ENCODE data around the gene KCNC3. TPM values are rescaled to one million over a fixed set of nuclear protein-coding genes. Genes with fewer than 3 reads are reported as not detected.

The KCNC3 gene
- polyA plus RNA-seq, 3 donors, result 36.0 to 77.5 (median 66.7) TPM

DNA sequence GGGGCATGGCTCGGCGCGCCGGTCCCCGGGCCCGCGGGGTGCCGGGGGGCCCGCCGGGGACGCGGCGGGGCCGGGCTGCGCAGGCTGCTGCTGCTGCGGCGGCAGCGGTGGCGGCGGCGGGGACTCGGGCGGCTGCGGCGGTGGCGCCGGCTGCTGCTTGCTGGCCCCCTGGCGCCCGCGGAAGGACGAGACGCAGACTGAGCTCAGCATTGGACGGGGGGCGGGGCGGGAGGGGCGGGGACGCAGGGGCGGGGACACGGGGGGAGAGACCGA lies 368 bp downstream of the KCNC3 start:
- no peak for DNase-seq

- no peak for DNase-seq
Observed at GRCh38 chr19:50328224-50328872, 829 bp downstream of the KCNC3 start.

- DNase-seq, result no peak
Observed at GRCh38 chr19:50327461-50328223, 1.5 kb downstream of the KCNC3 start.

DNA sequence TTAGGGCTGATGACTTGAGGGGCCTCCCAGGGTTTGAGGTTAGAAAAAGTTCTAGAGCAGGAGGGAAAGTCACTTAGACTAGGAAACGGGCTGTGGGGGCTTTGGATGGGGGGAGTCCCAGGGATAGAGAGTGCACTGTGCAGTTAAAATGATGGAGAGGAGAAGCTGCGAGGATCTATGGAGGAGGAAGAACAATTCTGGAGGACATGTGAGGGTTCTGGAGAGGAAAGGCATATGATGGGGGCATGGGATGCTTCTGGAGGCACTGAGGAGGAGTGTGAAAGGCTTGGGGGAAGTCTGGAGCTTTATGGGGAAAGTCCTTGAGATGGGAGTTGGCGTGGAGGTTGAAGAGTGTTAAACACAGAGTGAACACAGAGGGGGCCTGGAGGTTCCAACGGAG lies 2.2 kb downstream of the KCNC3 start:
- no peak for DNase-seq

DNA sequence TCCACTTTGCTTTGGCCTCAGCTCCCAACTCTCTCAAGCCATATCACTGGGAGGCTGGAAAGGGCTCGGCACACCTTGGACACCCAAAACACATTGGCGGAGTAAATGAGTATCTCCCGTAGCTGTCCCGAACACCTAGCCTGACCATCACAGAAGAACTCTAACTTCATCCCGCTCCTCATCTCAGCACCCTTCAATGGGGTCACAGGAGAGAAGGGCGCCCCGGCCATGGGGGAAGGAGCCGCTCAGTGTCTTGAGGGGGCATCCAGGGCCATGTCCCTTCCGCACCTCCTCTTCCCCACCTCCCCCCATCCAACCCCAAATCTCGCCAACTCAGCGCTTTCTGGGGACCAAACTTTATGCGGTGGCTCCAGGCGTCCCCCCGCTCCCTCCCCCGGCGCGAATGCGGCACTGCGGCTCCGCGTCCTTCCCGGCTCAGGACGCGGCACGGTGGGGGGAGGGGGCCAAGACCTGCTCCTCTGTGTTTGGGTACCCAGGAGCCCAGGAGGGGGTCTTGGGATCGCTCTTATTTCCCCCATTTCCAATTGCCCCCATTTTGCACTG lies 3.0 kb downstream of the KCNC3 start:
- DNase-seq, result no peak

DNA sequence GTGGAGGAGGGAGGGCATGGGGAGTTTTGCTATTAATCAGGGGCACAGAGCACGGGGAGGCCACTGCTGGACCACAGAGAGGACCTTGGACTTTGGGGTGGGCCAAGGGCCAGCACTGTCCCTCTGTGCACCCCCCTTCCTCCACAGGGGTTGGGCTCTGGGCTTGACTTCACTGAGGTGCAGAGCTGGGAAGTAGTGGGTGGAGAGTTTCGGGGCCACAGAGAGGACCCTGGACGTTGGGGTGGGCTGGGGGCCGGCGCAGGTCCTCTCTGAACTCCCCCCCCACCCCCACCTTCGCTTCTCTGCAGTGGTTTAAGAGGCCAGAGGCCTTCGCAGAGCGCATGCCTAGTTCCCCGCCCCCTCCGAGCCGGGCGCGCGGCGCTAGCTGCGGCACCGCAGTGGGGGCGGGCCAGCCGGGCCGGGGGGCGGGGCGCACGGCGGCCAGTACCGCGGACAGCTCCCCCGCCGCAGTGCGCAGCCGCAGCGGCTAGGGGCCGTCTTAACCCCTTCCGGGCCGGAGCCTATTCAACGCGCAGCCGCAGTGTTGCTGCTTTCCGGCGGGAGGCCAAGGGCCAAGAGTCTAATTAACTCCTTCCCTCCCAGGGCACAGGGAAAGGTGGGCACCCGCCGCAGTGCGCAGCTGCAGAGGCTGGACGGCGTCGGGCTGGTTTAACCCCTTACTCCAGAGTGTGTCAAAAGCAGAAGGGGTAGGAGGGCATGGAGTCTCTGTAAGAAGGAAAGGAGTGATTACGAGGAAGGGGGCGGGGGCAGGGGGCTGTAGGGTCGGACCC lies 3.7 kb downstream of the KCNC3 start:
- peak; percentile 67 for DNase-seq

DNA sequence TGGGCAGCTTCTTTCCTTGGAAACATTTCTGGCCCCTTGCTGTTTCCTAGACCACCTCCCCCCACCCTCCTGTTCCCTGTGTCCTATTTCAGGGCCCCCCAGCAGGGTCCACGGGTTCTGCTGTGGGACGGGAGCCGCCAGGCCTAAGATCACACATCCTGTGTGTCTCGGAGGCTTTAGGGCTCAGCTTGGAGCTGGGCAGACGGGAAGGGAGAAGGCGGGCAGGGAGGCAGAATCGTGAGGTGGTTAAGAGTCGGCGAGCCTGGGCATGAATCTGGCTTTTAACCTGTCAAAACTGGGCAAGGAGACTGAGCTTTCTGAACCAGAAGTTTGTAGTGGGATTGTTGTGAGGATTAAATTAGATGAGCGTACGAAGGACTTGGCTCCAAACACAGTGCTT lies 4.8 kb downstream of the KCNC3 start:
- no peak for DNase-seq

DNA sequence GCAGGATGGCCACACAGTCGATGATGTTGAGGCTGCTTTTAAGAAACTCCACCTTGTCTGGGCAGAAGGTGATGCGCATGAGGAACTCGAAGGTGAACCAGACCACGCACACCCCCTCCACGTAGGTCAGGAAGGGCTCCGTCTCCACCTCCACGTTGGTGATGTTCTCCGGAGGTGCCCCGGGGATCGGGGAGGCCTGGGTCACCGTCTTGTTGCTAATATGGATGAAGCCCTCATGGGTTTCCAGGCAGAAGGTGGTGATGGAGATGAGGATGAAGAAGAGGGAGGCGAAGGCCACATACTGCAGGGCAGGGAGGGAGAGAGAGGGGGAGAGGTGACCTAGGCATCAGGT lies 5.4 kb downstream of the KCNC3 start:
- DNase-seq, result no peak

GRCh38 chr19:50322931-50323781 lies 6.0 kb downstream of the KCNC3 start:
- DNase-seq, result no peak

DNA sequence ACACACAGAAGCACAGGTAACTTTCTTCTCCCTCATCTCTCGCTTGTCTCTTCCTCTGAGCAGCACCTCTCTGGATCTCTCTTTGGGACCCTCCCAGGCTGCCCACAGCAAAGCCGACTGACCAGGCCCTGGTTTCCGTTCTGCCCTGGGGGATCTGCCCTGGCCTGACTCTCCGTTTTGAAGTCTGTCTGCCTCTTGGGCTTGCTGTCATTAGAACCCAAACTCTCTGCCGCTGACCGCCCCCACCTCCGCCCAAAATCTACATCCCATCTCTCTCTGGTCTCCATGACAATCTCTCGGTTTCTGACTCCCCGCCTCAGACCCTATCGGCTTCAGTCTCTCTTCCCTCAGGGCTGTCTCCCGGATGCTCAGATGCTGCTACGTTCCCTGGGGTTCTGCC lies 6.9 kb downstream of the KCNC3 start:
- no peak for DNase-seq

- DNase-seq, result no peak
Observed at GRCh38 chr19:50321831-50322230, 7.3 kb downstream of the KCNC3 start.

- no peak for DNase-seq
Observed at GRCh38 chr19:50320596-50320995, 8.6 kb downstream of the KCNC3 start.

DNA sequence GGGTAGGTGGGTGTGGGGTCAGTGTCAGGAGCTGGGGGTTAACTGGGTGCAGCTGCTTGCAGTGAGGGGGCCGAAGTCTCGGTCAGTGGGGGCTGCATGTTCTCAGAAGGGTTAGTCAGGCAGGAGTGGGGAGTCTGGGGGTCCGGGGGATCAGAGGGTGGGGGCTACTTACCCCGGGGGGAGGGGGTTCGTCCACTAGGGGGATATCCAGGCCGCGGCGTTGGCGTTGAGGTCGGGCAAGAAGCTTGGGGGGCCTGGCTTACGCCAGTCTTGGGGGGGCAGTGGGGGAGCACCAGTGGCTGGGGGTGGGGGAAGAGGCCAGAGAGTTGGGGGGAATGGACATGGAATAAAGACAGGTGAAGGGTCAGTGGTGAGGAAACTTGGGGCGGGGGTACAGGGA lies 9.1 kb downstream of the KCNC3 start:
- DNase-seq, result no peak

- no peak for DNase-seq
Observed at GRCh38 chr19:50319156-50319555, 10.0 kb downstream of the KCNC3 start.

- no peak for DNase-seq
Observed at GRCh38 chr19:50318438-50318837, 10.7 kb downstream of the KCNC3 start.

- DNase-seq, result no peak
Observed at GRCh38 chr19:50317115-50317514, 12.1 kb downstream of the KCNC3 start.

- DNase-seq, result no peak
Observed at GRCh38 chr19:50315773-50316448, 13.3 kb downstream of the KCNC3 start.

DNA sequence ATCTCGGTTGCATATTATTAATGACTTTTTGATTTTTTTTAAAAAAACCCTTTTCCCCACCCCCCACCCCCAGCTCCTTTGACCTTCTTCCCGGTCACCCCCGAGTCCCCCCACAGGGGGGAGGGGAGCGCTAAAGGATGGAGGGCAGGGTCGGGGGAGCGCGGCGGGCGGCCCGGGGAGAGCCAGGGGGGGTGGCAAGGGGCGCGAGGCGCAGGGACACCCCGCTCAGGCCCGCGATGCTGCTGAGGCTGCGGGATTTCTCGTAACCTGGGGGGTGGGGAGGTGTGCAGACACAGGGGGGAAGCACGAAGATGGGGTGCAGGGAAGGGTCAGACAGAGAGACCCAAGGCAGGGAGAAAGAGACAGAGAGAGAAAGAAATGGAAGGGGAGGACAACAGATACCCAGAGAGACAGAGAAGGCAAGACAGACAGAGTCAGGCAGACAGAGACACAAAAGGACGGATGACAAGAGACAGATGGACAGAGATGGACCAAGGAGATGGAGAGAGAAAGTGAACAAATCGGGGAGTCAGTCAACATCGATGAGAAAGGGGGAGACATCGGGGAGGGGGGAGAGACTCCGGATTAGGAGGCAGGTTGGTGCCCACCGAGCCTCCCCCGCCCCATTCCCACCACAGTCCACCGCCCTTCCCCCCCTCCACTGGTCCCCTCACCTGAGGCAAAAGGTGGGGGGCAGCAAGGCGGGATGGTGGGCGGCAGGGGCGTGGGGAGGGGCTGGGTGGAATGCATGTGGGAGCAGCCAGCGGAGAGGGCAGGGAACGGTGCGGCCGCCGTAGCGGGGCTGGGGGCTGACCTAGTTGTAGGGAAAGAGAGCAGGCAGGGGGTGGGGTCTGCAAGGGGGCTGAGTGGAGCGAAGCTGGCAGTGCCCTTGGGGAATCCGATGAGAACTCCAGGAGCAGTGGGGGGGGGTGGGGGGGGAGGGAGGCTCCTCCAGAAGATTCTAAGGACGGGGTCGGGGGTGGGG lies 14.2 kb downstream of the KCNC3 start:
- DNase-seq, result no peak

DNA sequence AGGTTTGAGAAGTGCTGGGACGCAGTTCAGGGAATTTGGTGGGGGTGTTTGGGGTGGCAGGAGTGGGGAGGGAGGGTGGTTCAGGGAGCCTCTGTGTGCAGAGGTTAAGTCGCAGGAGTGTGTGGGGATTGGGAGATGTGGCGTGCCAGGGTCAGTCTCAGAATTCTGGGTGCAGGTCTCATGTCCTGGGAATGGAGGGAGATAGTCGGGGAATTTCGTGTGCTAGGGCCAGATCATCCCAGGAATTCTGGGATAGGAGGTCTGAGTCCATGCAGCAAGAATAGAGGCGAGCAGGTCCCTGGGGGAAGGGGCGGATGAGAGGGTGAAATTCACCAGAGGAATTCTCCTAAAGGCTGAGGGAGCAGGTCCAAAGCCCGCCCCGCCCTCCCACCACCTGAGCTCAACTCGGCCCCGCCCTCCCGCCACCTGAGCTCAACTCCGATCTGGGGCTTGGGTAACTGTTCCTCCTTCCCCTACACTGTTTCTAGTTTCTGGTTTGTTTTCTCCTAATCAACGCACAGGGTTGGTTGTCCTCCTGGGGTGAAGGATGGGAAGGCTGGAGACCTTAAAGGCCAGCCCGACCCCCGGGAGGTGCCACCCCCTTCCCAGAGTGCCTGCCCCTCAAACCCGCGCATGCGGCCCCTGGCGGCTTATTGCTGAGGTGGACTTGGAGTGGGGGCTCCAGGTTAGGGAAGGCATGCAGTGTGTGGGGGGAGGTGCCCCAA lies 15.2 kb downstream of the KCNC3 start:
- no peak for DNase-seq

All from renal pelvis (tissue), 4 donors.